Midbrain (tissue), 1 donor: ENCODE data around the gene ATP13A2.

Source experiments
- DNase-seq: peaks from one replicate; lab custom pipeline; 2025; lab: John Stamatoyannopoulos, UW

Gene ATP13A2, protein sequence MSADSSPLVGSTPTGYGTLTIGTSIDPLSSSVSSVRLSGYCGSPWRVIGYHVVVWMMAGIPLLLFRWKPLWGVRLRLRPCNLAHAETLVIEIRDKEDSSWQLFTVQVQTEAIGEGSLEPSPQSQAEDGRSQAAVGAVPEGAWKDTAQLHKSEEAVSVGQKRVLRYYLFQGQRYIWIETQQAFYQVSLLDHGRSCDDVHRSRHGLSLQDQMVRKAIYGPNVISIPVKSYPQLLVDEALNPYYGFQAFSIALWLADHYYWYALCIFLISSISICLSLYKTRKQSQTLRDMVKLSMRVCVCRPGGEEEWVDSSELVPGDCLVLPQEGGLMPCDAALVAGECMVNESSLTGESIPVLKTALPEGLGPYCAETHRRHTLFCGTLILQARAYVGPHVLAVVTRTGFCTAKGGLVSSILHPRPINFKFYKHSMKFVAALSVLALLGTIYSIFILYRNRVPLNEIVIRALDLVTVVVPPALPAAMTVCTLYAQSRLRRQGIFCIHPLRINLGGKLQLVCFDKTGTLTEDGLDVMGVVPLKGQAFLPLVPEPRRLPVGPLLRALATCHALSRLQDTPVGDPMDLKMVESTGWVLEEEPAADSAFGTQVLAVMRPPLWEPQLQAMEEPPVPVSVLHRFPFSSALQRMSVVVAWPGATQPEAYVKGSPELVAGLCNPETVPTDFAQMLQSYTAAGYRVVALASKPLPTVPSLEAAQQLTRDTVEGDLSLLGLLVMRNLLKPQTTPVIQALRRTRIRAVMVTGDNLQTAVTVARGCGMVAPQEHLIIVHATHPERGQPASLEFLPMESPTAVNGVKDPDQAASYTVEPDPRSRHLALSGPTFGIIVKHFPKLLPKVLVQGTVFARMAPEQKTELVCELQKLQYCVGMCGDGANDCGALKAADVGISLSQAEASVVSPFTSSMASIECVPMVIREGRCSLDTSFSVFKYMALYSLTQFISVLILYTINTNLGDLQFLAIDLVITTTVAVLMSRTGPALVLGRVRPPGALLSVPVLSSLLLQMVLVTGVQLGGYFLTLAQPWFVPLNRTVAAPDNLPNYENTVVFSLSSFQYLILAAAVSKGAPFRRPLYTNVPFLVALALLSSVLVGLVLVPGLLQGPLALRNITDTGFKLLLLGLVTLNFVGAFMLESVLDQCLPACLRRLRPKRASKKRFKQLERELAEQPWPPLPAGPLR

DNA sequence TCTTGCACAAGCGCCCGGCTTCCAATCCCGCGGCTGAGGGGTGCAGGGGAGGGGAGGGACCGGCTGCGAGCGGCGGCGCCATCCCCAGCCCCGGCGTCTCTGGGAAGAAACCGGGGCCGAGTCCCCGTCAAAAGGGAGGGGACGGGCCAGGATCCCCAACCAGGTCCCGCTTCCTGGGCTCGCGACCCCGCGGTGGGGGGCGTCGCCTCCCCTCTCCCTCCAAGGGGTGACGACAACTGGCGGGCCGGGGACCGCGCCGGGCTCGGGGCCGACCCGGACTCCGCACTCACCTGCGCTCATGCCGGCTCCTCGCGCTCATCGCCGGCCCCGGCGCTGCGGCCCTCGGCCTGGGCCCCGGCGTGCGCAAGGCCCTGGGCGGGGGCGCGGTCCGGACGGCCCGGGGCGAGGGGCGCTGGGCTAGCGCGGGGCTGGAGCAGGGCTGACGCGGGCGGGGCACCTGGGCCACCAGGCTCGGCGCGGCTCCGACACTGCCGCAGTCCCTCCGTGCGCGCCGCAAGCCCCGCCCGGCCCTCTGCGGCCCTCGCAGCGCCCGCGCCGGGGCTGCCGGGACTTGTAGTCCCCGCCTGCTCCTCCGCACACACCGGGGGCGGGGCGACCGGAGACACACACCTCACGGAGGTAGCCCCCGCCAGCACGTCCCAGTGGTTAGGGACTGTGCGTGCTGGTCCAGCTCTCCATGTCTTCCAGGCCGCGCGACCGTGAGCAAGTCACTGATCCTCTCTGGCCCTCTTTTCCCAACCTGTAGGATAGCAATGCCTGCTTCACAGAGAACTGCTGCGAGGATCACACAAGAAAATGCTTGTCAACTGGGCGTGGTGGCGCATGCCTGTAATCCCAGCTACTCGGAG, at the start of gene ATP13A2:
Gene ATP13A2, minus strand, starts transcription at position 490 of the 869 bp plus-strand sequence. Its CDS starts 190 bp downstream, at position 300.
- peak; percentile 84 for DNase-seq

DNA sequence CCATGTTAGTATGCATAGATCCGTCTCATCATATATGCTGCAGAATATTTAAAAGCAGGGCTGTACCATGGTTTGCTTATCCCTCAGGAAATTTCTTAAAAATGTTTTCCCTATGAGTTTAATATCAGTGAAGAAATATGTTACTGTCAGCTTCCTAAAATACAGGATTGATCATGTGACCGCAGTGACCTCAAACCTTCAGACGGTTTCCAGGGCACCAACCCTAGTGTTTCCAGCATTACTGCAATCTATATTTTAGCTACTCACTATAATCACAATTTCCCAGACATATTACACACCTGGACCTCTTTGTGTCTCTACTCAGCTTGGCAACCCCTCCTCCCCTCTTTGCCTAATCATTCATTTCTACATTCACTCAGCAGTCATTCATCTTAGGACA, 49.8 kb upstream of the ATP13A2 start:
- DNase-seq, result no peak

DNA sequence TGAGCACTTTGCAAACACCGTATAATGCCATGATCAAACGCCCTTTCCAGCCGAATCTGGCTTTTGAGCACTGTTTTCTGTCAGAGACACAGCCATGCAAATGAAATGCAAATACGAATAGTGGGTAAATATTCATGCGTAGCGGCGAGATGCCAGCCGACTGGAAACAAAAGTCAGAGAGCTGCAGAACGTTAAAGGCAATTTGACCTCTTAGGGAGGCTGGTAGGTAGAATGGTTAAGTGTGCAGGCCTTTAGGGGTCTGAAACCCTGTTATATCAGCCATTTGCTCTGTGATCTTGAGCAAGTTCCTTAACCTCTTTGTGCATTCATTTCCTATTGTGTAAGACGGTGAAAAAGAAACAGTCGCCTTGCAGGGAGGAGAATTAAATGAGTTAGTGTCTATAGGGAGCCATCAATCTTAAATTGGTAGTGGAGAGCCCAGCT, 48.6 kb upstream of the ATP13A2 start:
- DNase-seq, result peak; percentile 15

DNA sequence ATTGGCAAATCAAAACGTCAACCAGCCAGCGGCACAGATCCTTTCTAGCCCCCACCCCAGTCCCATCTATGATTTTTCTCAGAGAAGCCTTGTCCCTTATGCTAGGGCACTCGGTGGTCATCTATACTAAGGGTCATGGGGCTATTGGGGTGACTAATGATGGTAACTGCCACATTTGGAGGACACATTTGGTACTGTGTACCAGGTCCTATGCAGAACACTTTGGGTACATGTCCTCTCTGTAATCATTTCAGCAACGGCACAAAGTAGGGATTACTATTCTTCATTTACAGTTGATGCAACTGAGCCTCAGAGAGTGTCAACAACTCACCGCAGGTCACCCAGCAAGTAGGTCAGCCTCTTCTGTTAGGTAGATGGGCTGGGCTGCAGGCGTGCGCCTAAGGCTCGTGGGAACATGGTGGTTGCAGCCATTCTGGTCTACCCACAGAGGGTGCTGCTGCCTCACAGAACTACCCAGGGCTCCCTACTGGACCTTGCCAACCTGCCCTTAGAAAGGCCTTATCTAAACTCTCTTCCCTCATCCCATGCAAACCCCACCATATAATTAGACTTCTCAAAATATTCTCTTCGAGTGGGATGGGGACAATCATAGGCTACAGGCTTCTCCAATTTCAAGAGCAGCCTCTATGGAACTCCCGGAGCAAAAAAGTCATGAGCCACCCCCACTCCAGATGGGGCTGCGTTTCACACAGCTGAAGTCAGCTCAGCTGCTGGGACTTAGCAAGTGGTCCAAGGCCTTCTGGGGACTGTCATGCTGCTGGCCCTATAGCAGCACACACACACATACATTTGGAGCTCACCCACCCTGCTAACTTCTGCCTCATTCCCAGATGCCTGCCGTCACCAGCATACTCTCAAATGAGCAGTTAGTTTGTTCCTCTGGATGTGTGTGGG, 47.9 kb upstream of the ATP13A2 start:
- peak; percentile 81 for DNase-seq

GRCh38 chr1:17056551-17056950, 44.8 kb upstream of the ATP13A2 start:
- no peak for DNase-seq

DNA sequence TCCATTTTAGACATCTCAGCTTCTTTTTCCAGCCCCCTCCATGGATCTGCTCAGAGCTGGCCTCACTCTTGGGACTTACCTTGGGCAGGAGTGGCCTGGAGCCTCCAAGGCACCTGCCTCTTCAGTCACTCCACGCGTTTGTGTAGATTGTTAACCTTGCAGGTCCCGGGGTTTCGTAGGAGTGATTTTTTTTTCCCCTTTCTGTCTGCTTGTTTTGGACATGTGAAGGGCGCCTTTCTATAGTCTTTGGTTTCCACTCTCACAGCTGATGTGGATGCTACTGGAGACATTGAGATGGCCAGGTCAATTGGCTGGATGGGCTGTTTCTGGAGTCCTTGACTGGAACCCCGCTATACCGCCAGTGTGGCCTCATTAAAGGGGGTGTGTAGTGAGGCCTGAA, 44.1 kb upstream of the ATP13A2 start:
- DNase-seq, result no peak

- DNase-seq, result peak; percentile 99
Measured at GRCh38 chr1:17053685-17054410, 42.1 kb upstream of the ATP13A2 start, which contains the start of gene SDHB. TSS of gene SDHB (minus strand) at chr1:17054032. CDS start at chr1:17054019, 13 bp downstream.

DNA sequence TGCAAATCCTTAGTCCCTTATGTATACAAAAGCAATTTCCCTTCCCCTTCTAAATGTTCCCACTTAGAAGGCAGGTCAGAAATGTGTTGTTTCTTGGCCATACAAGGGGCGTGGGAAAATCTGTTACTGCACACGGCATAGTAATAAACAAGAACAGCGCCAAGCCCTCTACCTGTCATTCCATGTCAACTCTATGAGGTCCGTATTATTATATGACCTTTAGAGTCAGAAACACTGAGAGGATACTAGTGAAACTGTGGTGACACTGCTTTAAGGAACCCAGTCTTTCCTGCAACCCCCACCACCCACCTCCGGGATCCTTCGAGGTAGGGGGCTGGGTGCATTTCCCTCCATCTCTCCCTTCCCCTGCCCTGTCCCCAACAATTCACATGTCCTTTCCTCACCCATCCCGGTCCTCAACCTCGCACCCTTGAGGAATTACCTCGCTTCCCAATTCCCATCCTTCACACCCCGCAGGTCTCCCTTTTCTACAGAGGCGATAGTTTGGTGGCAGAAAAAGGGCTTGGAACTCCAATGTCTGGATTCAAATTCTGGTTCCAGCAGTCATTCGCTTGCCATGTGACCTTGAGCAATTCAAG, 41.5 kb upstream of the ATP13A2 start:
- no peak for DNase-seq

DNA sequence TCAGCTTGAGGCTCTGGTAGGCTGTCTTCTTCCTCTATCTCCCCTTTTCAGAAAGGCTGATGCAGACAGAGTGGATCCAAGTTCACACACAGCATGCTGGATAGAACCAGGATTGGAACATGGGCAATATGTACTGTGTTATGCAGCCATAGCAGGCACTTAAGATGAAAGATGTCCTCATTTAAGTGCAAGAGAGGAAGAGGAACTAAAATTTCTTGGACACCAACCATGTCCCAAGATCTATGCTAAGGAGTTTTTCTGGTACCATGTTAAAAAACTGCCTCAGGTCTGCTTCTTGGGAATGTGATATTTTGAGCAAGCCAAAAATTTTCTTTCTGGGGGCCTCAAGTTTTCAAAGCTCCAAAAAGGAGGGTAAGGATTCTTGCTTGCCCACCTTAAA, 40.9 kb upstream of the ATP13A2 start:
- DNase-seq, result no peak

GRCh38 chr1:17052038-17052437, 40.3 kb upstream of the ATP13A2 start:
- no peak for DNase-seq

DNA sequence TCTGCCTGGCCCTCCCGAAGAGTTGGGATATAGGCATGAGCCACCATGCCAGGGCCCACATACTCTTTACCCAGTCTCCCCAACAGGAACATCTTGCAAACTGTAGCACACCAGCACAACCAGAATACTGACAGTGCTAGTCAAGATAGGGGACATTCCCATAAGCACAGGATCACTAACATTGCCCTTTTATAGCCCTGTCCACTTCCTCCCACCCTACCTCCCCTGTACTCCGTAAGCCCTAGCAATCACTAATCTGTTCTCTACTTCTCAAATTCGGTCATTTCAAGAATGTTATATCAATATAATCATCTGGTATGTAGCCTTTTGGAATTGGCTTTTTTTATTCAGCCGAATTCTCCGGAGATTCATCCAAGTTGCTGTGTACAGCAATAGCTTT, 36.2 kb upstream of the ATP13A2 start:
- no peak for DNase-seq

DNA sequence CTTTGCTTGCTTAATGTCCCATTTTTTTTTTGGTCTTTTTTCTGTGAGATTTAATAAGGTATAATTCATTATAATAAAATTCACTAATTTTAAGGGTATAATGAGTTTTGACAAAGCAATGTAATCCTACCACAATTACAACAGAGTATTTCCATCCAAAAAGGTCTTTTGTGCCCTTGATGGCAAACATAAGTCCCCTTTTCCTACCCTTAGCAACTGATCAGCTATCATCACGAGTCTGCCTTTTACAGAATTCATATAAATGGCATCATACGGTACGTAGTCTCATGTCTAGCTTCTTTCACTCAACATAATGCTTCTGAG, 34.6 kb upstream of the ATP13A2 start:
- DNase-seq, result no peak

DNA sequence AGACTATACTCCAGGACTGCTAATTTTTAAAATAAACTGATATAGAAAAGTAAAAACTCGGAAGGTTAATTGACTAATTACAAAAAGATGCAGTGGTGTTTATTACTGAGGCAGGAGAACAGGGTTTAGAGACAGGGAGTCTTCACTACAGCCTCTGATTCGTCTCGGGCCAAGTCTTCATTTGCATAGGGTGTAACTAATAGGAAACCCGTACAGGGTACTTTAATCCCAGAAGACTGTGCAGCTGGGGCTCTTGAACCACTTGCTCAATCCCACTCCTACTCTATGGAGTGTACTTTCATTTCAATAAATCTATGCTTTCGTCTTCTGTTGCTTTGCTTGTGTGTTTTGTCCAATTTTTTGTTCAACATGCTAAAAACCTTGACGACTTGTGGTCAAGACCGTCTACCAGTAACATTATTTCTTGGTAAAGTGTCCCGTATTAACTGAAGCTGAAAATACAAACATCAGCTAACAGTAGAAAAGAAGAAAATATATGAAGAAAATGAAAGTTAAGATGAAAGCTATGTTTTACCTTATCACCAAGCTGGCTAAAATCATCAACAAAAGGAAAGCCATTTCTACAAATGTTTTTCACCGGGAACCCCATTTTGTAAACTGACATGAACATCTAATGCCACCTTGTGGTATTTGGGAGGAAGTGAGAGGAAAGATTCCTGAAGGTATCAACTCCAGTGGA, 34.1 kb upstream of the ATP13A2 start:
- DNase-seq, result peak; percentile 67

- no peak for DNase-seq
Measured at GRCh38 chr1:17045150-17045549, 33.4 kb upstream of the ATP13A2 start.

DNA sequence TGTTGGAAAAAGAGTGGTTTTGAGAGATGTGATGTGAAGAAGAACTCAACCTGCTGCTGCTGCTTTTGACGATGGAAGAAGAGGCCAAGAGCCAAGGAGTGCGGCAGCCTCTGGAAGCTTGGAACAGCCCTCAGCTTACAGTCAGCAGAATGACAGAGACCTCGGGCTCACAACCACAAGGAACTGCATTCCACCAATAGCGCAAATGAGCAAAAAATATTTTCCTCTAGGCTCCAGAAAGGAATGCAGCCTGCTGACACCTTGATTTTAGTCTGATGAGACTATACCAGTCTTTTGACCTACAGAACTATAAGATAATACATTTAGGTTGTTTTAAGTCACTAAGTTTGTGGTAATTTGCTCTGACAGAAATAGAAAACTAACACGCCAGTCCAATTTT, 31.9 kb upstream of the ATP13A2 start:
- DNase-seq, result no peak

DNA sequence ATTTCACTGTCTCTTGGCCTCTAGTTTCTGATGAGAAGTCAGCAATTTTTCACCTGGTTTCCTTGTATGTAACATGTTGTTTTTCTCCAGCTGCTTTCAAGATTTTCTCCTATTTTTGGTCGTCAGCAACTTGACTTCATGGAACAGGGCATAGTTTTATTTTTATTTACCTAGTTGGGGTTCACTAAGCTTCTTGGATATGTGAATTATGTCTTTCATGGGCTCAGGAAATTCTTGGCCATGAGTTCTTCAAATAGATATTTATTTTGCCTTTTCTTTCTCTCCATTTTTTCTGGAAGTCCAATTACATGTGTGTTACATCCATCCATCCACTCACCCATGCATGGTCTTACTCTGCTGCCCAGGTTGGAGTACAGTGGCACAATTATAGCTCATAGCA, 28.4 kb upstream of the ATP13A2 start:
- no peak for DNase-seq

DNA sequence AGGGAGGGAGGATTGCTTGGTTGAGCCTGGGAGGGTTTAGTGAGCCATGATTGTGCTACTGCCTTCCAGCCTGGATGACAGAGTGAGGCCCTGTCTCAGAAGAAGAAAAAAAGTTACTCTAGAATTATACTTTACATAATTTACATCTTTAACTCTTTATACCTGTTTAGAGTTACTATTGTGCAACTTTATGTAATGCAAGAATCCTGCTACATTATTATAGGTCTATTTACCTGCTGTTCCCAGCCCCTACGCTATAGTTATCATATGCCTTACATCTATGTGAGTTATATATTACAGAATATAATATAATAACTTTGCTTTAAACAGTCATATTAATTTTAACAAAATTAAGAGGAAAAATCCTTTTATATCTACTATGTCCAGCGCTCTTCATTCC, 27.8 kb upstream of the ATP13A2 start:
- DNase-seq, result no peak

DNA sequence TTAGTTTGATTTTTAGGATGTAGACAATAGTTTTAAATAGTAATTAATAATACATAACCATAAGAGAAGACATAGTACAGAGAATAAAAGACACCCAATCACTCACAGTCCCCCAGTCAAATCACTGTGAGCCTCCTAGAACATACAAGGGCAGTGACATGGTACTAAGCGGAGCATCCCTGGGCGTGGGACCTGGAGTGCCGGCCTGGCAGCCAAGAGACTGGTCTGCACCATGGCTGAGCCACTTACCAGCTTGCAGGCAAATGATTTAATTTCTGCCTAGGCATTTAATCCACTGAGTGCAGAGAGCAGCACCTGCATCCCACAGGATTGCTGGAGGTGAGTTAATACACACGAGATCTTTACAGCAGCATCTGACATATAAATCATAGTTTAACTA, 21.8 kb upstream of the ATP13A2 start:
- DNase-seq, result no peak

GRCh38 chr1:17032741-17033140, 21.0 kb upstream of the ATP13A2 start:
- no peak for DNase-seq
